HG02588 (cell line): ENCODE data around the gene EARS2.
"Not testable (repeated sequence)": the region's sequence is repeated elsewhere in the genome, so short reads cannot be mapped to it uniquely, and the experiment has no call there.

ENCODE experiments used
- ATAC-seq: cut with Tn5 transposase; IDR thresholded peaks from one replicate; pipeline ENCODE4 v1.9.1; 2021; ENCODE audit warnings: mild to moderate bottlenecking, moderate library complexity; ENCODE audit not compliant: unreplicated experiment

The EARS2 gene

DNA sequence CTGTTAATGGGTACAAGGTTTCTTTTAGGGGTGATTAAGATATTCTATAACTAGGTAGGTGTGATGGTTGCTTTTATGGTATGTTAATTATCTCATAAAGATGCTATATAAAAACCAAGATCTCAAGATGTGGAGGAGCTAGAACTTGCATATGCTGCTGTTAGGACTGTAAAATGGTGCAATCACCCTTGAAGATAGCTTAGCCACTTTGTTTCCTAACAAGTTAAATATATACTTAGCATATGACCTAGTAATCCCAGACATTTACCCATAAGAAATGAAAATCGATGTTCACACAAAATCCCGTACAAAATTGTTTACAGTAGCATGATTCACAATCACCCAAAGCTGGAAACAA is 71.9 kb downstream of the EARS2 start:
- ATAC-seq: no peak

- no peak for ATAC-seq
These were observed 72.5 kb downstream of the EARS2 start for GRCh38 chr16:23484510-23485256.

GRCh38 chr16:23483492-23483891 is 73.7 kb downstream of the EARS2 start:
- ATAC-seq: not testable (repeated sequence)

DNA sequence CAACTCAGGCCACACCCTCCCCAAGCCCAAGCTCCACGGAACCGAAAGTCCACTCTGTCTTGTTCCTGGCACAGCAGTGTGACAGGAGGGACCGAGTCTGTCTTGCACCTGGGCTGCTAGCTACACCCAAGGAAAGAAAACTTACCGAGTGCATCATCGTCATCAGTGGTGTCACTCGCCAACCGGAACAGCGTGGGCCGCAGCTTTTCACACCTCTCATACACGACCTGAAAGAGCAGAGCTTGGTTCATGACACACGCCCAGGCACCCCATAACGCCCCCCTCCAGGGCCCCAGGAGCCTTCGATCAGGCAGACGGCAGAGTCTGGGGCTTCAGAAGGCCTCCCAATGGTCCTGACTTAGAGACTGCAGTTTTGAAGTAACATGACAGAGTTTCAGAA is 74.4 kb downstream of the EARS2 start:
- ATAC-seq: peak; percentile 82

DNA sequence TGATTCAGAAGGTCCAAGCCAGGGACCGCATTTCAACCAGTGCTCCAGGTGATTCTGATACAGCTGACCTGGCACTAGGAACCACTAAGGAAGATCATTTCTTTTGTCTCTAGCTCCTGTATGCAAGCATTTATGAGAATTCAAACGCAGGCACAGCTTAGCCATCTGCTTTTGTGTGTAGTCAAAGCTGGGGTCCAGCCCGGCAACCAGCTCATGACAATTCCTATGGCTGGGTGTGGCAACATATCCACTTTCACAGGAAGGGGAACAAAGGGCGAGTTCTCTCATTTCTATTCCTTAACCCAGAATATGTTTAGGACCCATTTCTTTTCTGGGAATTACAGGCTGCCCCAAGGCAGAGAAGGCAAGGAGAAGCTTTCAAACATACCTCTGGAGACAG is 76.9 kb downstream of the EARS2 start:
- no peak for ATAC-seq

DNA sequence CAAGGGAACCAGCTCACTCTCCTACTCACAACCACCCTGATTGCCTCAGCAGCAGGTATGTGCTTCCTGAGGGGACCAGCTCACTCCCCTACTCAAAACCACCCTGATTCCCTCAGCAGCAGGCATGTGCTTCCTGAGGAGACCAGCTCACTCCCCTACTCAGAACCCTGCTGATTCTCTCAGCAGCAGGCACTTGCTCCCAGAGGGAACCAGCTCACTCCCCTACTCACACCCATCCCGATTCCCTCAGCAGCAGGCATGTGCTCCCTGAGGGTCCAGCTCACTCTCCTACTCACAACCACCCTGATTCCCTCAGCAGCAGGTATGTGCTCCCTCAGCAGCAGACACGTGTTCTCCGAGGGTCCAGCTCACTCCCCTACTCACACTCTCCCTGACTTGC is 78.0 kb downstream of the EARS2 start:
- ATAC-seq: no peak

DNA sequence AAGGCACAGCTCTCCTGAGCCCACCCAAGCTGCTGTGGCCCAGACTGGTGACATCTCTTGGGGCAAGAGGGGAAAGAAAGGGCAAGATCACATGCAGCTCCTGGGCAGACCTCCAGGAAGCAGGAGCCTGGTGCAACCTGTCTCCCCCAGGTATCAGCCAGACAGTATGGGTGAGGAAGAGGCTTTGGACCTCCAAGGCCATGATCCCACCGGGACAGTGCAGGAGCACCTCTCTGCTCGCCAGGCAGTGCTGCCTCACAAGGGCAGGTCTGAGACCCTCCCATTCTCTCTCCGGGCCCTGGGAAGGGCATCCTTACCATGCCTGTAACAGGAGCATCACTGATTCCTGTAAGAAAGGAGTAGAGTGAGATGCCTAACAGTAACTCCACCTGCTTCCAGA is 78.6 kb downstream of the EARS2 start:
- ATAC-seq: no peak

- ATAC-seq: no peak
These were observed 80.9 kb downstream of the EARS2 start for GRCh38 chr16:23476289-23476688.
